Stomach smooth muscle (tissue), 2 donors: ENCODE measurements around the gene PGAP3.

Experiments used
- H3K27ac ChIP-seq: one replicate; pipeline ENCODE4 v1.7.0; 2013; ENCODE audit warnings: mild to moderate bottlenecking, low read length, inconsistent platforms
- H3K27me3 ChIP-seq, 2 donors: one replicate each; pipeline ENCODE4 v1.7.0; 2013; ENCODE audit warnings: low read length in 2 of 2; ENCODE audit not compliant: insufficient read depth in 2 of 2, control insufficient read depth in 1 of 2
- H3K36me3 ChIP-seq, 2 donors: one replicate each; pipeline ENCODE4 v1.7.0; 2013; ENCODE audit warnings: low read length in 2 of 2; ENCODE audit not compliant: control insufficient read depth in 2 of 2, insufficient read depth in 2 of 2
- H3K4me1 ChIP-seq: one replicate; pipeline ENCODE4 v1.7.0; 2013; ENCODE audit warnings: low read length; ENCODE audit not compliant: control insufficient read depth, insufficient read depth
- H3K4me3 ChIP-seq, 2 donors: one replicate each; pipeline ENCODE4 v1.7.0; 2013; ENCODE audit warnings: low read length in 2 of 2
- H3K9ac ChIP-seq, 2 donors: one replicate each; pipeline ENCODE4 v1.7.0; 2013; ENCODE audit warnings: low read length in 2 of 2, mild to moderate bottlenecking in 1 of 2
- H3K9me3 ChIP-seq, 2 donors: one replicate each; pipeline ENCODE4 v1.7.0; 2013; ENCODE audit warnings: low read length in 2 of 2; ENCODE audit not compliant: control insufficient read depth in 2 of 2
- donor health status: healthy.
- donor health status: Pancreatic carcinoma.

Gene PGAP3

DNA sequence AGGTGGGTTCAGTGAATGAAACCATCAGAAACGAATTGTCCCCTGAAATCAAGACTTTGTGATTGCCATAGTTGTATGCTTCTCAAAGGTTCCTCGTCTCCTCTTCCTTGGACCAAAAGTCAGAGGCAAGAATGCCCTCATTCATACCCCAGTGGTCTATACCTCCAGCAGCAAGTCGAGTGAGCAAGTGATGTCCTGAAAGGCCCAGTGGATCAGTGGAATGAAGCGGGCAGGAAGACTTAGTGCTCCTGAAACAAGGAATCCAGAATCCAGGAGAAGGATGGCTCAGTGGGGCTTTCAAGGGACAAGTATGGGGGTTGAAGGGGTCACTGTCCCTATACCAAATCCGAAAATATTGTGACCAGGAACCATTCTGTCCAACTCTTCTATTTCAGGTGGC, 6.7 kb upstream of the PGAP3 start:
- Histone ChIP-seq H3K27me3 (no peaks in the 10 kb centered on the region), H3K36me3 (no peaks in the 10 kb centered on the region), H3K27ac (no peak overlapping the region), H3K9ac (no peak overlapping the region), H3K4me1 (peaks cover 5% of the 10 kb centered on the region), H3K9me3 (no peaks in the 10 kb centered on the region), H3K4me3 (no peak overlapping the region)

DNA sequence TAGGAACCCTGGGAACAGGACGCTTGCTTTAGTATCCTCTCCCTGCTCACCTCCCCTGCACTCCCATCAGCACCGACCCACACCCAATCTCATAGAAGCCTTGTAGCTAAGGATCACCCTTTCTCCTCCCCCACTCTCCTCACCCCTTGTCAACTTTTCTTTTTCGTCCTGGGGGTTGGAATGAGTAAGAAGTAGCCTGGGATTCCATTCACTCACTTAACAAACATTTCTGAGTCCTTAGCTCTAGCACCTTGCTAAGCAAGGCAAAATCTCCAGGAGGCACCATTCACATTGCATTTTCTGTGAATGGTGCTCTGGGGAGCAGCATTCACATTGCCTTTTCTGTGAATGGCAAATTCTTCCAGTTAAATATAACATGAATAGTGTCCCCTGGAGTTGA, 1.1 kb upstream of the PGAP3 start:
- Histone ChIP-seq H3K4me3 (peak overlapping the region; percentile 87 to 94), H3K4me1 (peaks cover 7% of the 10 kb centered on the region), H3K27ac (no peak overlapping the region), H3K27me3 (no peaks in the 10 kb centered on the region), H3K36me3 (peaks cover 3 to 6% of the 10 kb centered on the region in 2 donors), H3K9ac (no peak overlapping the region), H3K9me3 (no peaks in the 10 kb centered on the region)

- Histone ChIP-seq H3K36me3 (peaks cover 5 to 9% of the 10 kb centered on the region in 2 donors), H3K27ac (peak overlapping the region; percentile 84), H3K4me3 (peak overlapping the region; percentile 87 to 94), H3K9me3 (no peaks in the 10 kb centered on the region), H3K27me3 (no peaks in the 10 kb centered on the region), H3K9ac (peak overlapping the region; percentile 58 to 84), H3K4me1 (peaks cover 7% of the 10 kb centered on the region)
Measured at GRCh38 chr17:39688475-39688835, 598 bp upstream of the PGAP3 start.

- no peaks in the 10 kb centered on the region for H3K9me3 ChIP-seq
- H3K36me3 ChIP-seq: peaks cover 9 to 10% of the 10 kb centered on the region in 2 donors
- peak overlapping the region; percentile 42 to 58 for H3K9ac ChIP-seq
- H3K4me3 ChIP-seq: peak overlapping the region; percentile 87 to 94
- H3K4me1 ChIP-seq: peaks cover 7% of the 10 kb centered on the region
- peak overlapping the region; percentile 84 for H3K27ac ChIP-seq
- H3K27me3 ChIP-seq: no peaks in the 10 kb centered on the region
Measured at GRCh38 chr17:39687101-39687545, 734 bp downstream of the PGAP3 start.

DNA sequence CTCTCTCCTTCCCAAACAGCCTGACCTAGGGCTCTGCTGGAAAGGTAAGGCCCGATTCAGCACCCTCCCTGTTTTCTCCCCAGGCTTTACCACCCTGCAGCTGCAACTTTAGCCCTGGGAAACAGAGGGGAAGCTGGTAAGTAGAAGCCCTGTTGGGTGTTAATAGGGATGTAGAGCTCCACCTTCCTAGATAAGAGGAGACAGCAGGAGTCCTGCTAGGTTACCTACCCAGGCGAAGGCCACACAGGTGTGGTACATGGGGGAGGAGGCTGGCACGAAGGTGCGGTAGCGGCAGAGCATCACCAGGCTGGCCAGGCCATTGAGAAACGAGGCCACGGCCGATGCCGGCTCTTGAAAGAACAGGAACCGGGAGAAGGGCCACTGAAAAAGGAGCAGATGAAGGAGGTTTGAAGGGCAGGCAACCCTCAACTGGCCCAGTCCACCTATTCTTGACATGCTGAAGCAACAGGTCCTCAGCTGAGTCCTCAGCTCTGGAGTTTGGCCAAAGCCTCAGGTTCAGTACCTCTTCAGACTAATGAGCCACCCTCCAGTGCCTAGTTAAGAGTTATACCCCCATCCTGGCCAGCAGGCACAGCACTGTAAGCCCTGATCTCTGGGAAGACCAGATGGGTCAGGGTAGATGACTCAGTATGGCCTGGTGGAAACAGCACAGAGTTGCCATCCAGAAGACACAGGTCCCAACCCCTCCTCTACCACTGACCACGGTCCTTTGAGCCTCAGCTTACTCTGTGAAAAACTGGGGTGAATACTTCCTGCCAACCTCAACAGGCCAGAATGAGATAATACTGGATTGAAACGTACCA, 3.3 kb downstream of the PGAP3 start:
- Histone ChIP-seq H3K4me3 (no peak overlapping the region), H3K27ac (no peak overlapping the region), H3K36me3 (peaks cover 9 to 14% of the 10 kb centered on the region in 2 donors)

GRCh38 chr17:39683295-39683939, 4.4 kb downstream of the PGAP3 start:
- Histone ChIP-seq H3K4me1 (peaks cover 6% of the 10 kb centered on the region), H3K27me3 (no peaks in the 10 kb centered on the region), H3K27ac (no peak overlapping the region), H3K4me3 (no peak overlapping the region), H3K9ac (no peak overlapping the region), H3K9me3 (no peaks in the 10 kb centered on the region), H3K36me3 (peaks cover 9 to 14% of the 10 kb centered on the region in 2 donors)

More for the DNA sequence above, 3.3 kb downstream of the PGAP3 start:
- Histone ChIP-seq H3K27me3 (no peaks in the 10 kb centered on the region), H3K4me1 (peaks cover 7% of the 10 kb centered on the region), H3K9me3 (no peaks in the 10 kb centered on the region), H3K9ac (no peak overlapping the region)

GRCh38 chr17:39679521-39680192, 8.2 kb downstream of the PGAP3 start:
- Histone ChIP-seq H3K4me3 (no peak overlapping the region), H3K36me3 (peaks cover 9 to 10% of the 10 kb centered on the region in 2 donors), H3K4me1 (peaks cover 13% of the 10 kb centered on the region), H3K9ac (no peak overlapping the region), H3K9me3 (no peaks in the 10 kb centered on the region), H3K27ac (no peak overlapping the region), H3K27me3 (no peaks in the 10 kb centered on the region)

- Histone ChIP-seq H3K4me3 (no peak overlapping the region), H3K9ac (no peak overlapping the region), H3K36me3 (peaks cover 5 to 6% of the 10 kb centered on the region in 2 donors), H3K9me3 (no peaks in the 10 kb centered on the region), H3K27me3 (no peaks in the 10 kb centered on the region), H3K27ac (no peak overlapping the region), H3K4me1 (peaks cover 13% of the 10 kb centered on the region)
Measured at GRCh38 chr17:39678340-39679116, 9.3 kb downstream of the PGAP3 start.

DNA sequence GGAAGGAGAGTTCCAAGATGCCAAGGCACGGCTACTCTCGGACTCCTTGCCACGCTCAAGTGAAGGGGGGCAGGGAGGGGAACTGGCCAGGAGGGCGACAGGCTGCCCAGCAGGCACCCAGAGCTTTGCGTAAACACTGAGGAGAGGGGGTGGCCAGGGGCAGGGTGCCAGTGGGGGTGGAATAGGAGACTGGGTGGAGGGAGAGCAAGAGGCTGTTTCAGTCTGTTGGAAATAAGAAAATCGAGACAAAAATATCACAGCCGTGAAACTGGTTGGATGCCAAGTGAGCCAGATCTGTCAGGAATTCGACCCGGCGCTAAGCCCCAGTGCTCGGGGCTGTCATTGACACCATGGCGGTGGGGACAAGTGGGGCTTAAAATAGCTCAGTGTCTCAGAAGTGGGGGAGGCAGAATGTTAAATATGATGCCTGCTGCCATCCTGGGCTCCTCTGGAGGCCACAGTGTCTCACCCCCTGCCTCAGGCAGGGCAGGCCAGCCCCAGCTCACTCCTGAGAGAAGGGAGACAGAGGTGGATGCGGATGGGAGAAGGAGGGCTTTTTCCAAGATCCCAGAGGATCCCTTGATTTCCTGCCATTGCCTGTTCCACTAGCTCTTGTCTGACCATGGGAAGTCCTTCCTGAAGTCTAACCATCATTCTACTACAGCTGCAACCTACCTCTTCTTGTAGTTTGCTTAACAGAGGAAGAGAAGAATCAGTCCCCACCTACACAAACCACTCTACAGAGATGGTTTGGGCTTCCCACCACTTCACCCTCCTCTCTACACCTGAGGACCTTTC, 10.1 kb downstream of the PGAP3 start:
- no peak overlapping the region for H3K4me3 ChIP-seq
- H3K9ac ChIP-seq: no peak overlapping the region

More for the DNA sequence above, 10.1 kb downstream of the PGAP3 start:
- H3K27me3 ChIP-seq: no peaks in the 10 kb centered on the region
- peaks cover 0 to 4% of the 10 kb centered on the region in 2 donors for H3K36me3 ChIP-seq
- H3K27ac ChIP-seq: peak overlapping the region; percentile 2
- H3K9me3 ChIP-seq: no peaks in the 10 kb centered on the region
- peaks cover 13% of the 10 kb centered on the region for H3K4me1 ChIP-seq
